ENCODE measurements around the gene BLM.

- TF ChIP-seq KDM5A (IDR thresholded peaks at IDR 0.05; ENCODE audit: low read length) (no peak), CTCF (IDR thresholded peaks at IDR 0.05; ENCODE audit: control extremely low read depth in 1 of 3, insufficient read depth in 1 of 3, low read depth in 1 of 3, low read length in 3 of 3) (no peak), RAD21 (IDR thresholded peaks at IDR 0.05 in 1 of 2, conservative IDR thresholded peaks at IDR 0.05 in 1 of 2; ENCODE audit: low read depth in 2 of 2, low read length in 2 of 2) (no peak), NANOG (IDR thresholded peaks at IDR 0.05; ENCODE audit: insufficient read depth, low read depth, low read length, poor library complexity, severe bottlenecking) (no peak)
These were observed 33.8 kb upstream of the BLM start for GRCh38 chr15:90683371-90683770.

All from H1 (cell line).